ENCODE data around the gene SNX19.

Gene SNX19, protein sequence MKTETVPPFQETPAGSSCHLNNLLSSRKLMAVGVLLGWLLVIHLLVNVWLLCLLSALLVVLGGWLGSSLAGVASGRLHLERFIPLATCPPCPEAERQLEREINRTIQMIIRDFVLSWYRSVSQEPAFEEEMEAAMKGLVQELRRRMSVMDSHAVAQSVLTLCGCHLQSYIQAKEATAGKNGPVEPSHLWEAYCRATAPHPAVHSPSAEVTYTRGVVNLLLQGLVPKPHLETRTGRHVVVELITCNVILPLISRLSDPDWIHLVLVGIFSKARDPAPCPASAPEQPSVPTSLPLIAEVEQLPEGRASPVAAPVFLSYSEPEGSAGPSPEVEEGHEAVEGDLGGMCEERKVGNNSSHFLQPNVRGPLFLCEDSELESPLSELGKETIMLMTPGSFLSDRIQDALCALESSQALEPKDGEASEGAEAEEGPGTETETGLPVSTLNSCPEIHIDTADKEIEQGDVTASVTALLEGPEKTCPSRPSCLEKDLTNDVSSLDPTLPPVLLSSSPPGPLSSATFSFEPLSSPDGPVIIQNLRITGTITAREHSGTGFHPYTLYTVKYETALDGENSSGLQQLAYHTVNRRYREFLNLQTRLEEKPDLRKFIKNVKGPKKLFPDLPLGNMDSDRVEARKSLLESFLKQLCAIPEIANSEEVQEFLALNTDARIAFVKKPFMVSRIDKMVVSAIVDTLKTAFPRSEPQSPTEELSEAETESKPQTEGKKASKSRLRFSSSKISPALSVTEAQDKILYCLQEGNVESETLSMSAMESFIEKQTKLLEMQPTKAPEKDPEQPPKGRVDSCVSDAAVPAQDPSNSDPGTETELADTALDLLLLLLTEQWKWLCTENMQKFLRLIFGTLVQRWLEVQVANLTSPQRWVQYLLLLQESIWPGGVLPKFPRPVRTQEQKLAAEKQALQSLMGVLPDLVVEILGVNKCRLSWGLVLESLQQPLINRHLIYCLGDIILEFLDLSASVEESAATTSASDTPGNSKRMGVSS

DNA sequence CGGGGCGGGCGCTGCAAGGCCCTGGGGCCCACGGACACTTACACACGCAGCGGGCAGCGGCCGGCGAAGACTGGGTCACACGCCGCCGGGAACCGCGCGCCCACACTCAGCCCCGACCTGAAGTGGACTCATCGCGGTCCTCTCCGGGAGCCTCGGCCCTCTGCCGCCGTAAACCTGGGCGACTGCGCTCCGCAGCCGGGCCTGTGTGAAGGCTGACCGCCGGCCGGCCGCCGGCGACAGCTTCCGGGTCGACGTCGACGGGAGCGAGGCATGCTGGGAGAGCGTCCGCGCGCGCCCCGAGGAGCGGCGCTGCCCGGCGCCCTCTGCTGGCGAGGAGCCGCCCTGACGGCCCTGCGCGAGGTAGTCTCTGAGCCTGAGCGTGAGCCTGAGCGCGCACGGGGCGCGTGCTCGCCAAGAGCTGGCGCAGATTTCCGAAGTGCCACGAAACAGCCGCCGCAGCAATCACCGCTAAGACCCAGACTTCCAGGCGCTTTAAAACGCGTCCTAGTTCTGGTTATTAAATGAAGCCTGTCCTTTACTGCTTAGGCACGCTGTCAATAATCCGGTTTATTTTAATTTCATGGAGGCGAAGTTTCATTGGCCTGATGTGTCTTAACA, at the start of gene SNX19:
Gene SNX19, minus strand, starts transcription at position 242 of the 618 bp plus-strand sequence. CDS start 540 bp downstream, outside the sequence.
- TF ChIP-seq, protein P1, sequence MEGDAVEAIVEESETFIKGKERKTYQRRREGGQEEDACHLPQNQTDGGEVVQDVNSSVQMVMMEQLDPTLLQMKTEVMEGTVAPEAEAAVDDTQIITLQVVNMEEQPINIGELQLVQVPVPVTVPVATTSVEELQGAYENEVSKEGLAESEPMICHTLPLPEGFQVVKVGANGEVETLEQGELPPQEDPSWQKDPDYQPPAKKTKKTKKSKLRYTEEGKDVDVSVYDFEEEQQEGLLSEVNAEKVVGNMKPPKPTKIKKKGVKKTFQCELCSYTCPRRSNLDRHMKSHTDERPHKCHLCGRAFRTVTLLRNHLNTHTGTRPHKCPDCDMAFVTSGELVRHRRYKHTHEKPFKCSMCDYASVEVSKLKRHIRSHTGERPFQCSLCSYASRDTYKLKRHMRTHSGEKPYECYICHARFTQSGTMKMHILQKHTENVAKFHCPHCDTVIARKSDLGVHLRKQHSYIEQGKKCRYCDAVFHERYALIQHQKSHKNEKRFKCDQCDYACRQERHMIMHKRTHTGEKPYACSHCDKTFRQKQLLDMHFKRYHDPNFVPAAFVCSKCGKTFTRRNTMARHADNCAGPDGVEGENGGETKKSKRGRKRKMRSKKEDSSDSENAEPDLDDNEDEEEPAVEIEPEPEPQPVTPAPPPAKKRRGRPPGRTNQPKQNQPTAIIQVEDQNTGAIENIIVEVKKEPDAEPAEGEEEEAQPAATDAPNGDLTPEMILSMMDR (IDR thresholded peaks at IDR 0.05; ENCODE audit: unreplicated experiment in 3 of 3) = peak; percentile 98 to 99 (median 99)
- Mint-ChIP-seq H3K27ac (peak within 1 kb of the TSS; percentile 67 to 84 (median 79)), H3K9me3 (no peaks in the 10 kb centered on the region), H3K4me3 (peak within 1 kb of the TSS; percentile 88 to 90 (median 90)), H3K36me3 (ENCODE audit: low read depth) (peaks cover 23% of the 10 kb centered on the region), H3K27me3 (ENCODE audit: low read depth) (peaks cover 14% of the 10 kb centered on the region), H3K4me1 (peaks cover 32% of the 10 kb centered on the region)

DNA sequence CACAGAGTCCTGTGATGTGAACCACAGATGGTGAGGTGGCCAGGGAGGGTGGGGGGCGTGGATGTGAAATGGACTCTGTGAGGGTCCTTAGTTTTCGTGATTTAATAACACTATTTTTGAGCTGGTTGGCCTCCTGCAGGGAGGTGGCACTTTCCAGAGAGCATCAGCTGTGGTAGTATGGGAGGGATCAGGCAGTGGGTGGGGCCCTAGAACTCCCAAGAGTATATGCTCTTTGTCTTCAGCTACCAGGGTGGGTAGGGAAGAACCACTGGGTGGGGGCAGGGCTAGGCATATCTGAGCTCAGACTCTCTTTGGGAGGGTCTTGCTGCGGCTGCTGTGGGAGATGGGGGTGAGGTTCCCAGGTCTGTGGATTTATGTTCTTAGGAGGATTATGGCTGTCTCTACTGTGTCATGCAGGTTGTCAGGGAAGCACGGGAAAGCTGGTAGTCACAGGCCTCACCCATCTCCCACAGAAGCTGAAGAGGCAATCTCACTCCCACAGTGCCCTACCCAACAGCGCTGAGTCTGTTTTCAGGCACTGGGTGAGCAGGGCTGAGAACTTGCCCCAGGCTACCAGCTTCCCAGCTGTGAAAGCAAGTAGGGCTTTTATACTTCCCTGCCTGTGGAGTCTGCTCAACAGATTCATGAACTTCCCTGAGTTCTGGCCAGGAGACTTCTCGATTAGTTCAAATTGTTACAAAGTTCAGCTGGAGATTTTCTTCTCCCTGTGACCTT, 47.9 kb upstream of the SNX19 start:
- Mint-ChIP-seq H3K27ac (no peak overlapping the region), H3K9me3 (peaks cover 24% of the 10 kb centered on the region), H3K4me3 (no peak overlapping the region), H3K36me3 (ENCODE audit: low read depth) (no peaks in the 10 kb centered on the region), H3K4me1 (no peaks in the 10 kb centered on the region), H3K27me3 (ENCODE audit: low read depth) (peaks cover 6% of the 10 kb centered on the region)
- TF ChIP-seq, protein P1 (IDR thresholded peaks at IDR 0.05; ENCODE audit: unreplicated experiment in 3 of 3) = no peak

GRCh38 chr11:130947889-130948288, 31.6 kb upstream of the SNX19 start:
- H3K4me1 Mint-ChIP-seq = peaks cover 19% of the 10 kb centered on the region
- H3K9me3 Mint-ChIP-seq = no peaks in the 10 kb centered on the region
- H3K27ac Mint-ChIP-seq = no peak overlapping the region
- no peaks in the 10 kb centered on the region for H3K36me3 Mint-ChIP-seq (ENCODE audit: low read depth)
- TF ChIP-seq, protein P1 (IDR thresholded peaks at IDR 0.05; ENCODE audit: unreplicated experiment in 3 of 3) = no peak
- H3K4me3 Mint-ChIP-seq = no peak overlapping the region
- peaks cover 5% of the 10 kb centered on the region for H3K27me3 Mint-ChIP-seq (ENCODE audit: low read depth)

GRCh38 chr11:130947481-130947880, 31.2 kb upstream of the SNX19 start:
- TF ChIP-seq, protein P1 (IDR thresholded peaks at IDR 0.05; ENCODE audit: unreplicated experiment in 3 of 3) = no peak
- Mint-ChIP-seq H3K4me1 (peaks cover 19% of the 10 kb centered on the region), H3K4me3 (no peak overlapping the region), H3K27ac (no peak overlapping the region), H3K9me3 (no peaks in the 10 kb centered on the region), H3K36me3 (ENCODE audit: low read depth) (no peaks in the 10 kb centered on the region), H3K27me3 (ENCODE audit: low read depth) (peaks cover 5% of the 10 kb centered on the region)

GRCh38 chr11:130947058-130947457, 30.8 kb upstream of the SNX19 start:
- H3K9me3 Mint-ChIP-seq = no peaks in the 10 kb centered on the region
- H3K27me3 Mint-ChIP-seq (ENCODE audit: low read depth) = peaks cover 5% of the 10 kb centered on the region
- no peak overlapping the region for H3K27ac Mint-ChIP-seq
- TF ChIP-seq, protein P1 (IDR thresholded peaks at IDR 0.05; ENCODE audit: unreplicated experiment in 3 of 3) = no peak
- no peaks in the 10 kb centered on the region for H3K36me3 Mint-ChIP-seq (ENCODE audit: low read depth)
- H3K4me3 Mint-ChIP-seq = no peak overlapping the region
- H3K4me1 Mint-ChIP-seq = peaks cover 19% of the 10 kb centered on the region

Measured in nephron (organoid).